Activated CD8-positive, alpha-beta T cell treated with anti-CD3 and anti-CD28 coated beads for 36 hours (primary cell): ENCODE measurements around the gene RABIF. TPM values are rescaled to one million over a fixed set of nuclear protein-coding genes. Genes with fewer than 3 reads are reported as not detected.
A peak's percentile ranks its signal among the peaks of the same experiment; 100 is the strongest.

Experiments used
- ATAC-seq: fragments of 200-7000 bp; cut with Tn5 transposase; one replicate; pipeline ENCODE4 v1.10.0; 2021; ENCODE audit warnings: mild to moderate bottlenecking, moderate library complexity
- CTCF ChIA-PET: fragments of 350-600 bp; sonication (Branson Sonifier 250); formaldehyde crosslinking; loops from one replicate; lab custom pipeline; 2021; ENCODE audit warnings: antibody characterized with exemption; lab: Charles Lee
- POLR2A ChIA-PET: fragments of 350-600 bp; sonication (Branson Sonifier 250); formaldehyde crosslinking; loops from one replicate; lab custom pipeline; 2021; ENCODE audit warnings: antibody characterized with exemption; lab: Charles Lee
- DNase-seq: peaks from one replicate; pipeline ENCODE4 v3.0.0-alpha.2; 2020
- H3K27ac Mint-ChIP-seq: one replicate; pipeline ENCODE4 v1.8.0; 2021; ENCODE audit warnings: mild to moderate bottlenecking, mixed read lengths
- H3K27me3 Mint-ChIP-seq: one replicate; pipeline ENCODE4 v1.8.0; 2021; ENCODE audit warnings: mixed read lengths
- H3K36me3 Mint-ChIP-seq: one replicate; pipeline ENCODE4 v1.8.0; 2021; ENCODE audit warnings: low read depth, mixed read lengths
- H3K4me1 Mint-ChIP-seq: one replicate; pipeline ENCODE4 v1.8.0; 2021; ENCODE audit warnings: low read depth, mixed read lengths
- H3K4me3 Mint-ChIP-seq: one replicate; pipeline ENCODE4 v1.8.0; 2021; ENCODE audit warnings: mild to moderate bottlenecking, moderate library complexity, mixed read lengths
- H3K9me3 Mint-ChIP-seq: one replicate; pipeline ENCODE4 v1.8.0; 2021; ENCODE audit warnings: mixed read lengths
- CTCF ChIP-seq: fragments of 200-600 bp; IDR thresholded peaks from one replicate; pipeline ENCODE4 v1.8.0; 2022; ENCODE audit warnings: antibody characterized with exemption, mild to moderate bottlenecking
- intact Hi-C: fragments of 100-400 bp; cut with micrococcal nuclease; formaldehyde crosslinking; loops from one replicate; pipeline ENCODE4 v1.10.0; 2022
- total RNA-seq, 2 experiments: library from RNA; stranded (reverse); gene quantifications; one replicate each; pipeline ENCODE4 v1.2.3, GENCODE V29; 2021

The RABIF gene
- total RNA-seq, 2 experiments from 2014 or later = 7.0 to 7.1 TPM

GRCh38 chr1:202857136-202857610 is 31.8 kb downstream of the RABIF start:
- Mint-ChIP-seq H3K4me3 (no peak overlapping the region), H3K27me3 (peaks cover 18% of the 10 kb centered on the region), H3K27ac (no peak overlapping the region), H3K9me3 (no peaks in the 10 kb centered on the region), H3K36me3 (no peaks in the 10 kb centered on the region), H3K4me1 (peaks cover 3% of the 10 kb centered on the region)
- TF ChIP-seq CTCF = no peak
- DNase-seq (no peak), ATAC-seq (no peak)
- intact Hi-C loops = no loop called here
- POLR2A ChIA-PET = no interaction called here
- CTCF ChIA-PET = interaction anchor here (0.6 kb wide), 1 partner anchor 54 kb away, joined by 3 read pairs; no protein-coding TSS in a partner anchor

- H3K4me3 Mint-ChIP-seq = no peak overlapping the region
- intact Hi-C loops = no loop called here
- no peak for TF ChIP-seq CTCF
- H3K4me1 Mint-ChIP-seq = no peaks in the 10 kb centered on the region
- no peaks in the 10 kb centered on the region for H3K9me3 Mint-ChIP-seq
- CTCF ChIA-PET = no interaction called here
- peaks cover 11% of the 10 kb centered on the region for H3K27me3 Mint-ChIP-seq
- ATAC-seq (no peak), DNase-seq (no peak)
- POLR2A ChIA-PET = no interaction called here
- H3K27ac Mint-ChIP-seq = no peak overlapping the region
- H3K36me3 Mint-ChIP-seq = no peaks in the 10 kb centered on the region
These were observed 32.9 kb downstream of the RABIF start for GRCh38 chr1:202856014-202856413.

- ATAC-seq = no peak
- no peaks in the 10 kb centered on the region for H3K36me3 Mint-ChIP-seq
- CTCF ChIA-PET = interaction anchor here (2.9 to 4.4 kb wide), 2 partner anchors 18 to 104 kb away, joined by 9 to 25 read pairs; no protein-coding TSS in a partner anchor
- intact Hi-C loops = loop anchor here (5.0 kb wide), 1 partner anchor 102 kb away; no protein-coding TSS in a partner anchor
- no peak for TF ChIP-seq CTCF
- H3K27ac Mint-ChIP-seq = no peak overlapping the region
- no peaks in the 10 kb centered on the region for H3K9me3 Mint-ChIP-seq
- DNase-seq = no peak
- H3K4me1 Mint-ChIP-seq = no peaks in the 10 kb centered on the region
- no peak overlapping the region for H3K4me3 Mint-ChIP-seq
- H3K27me3 Mint-ChIP-seq = peaks cover 7% of the 10 kb centered on the region
- POLR2A ChIA-PET = no interaction called here
These were observed 34.2 kb downstream of the RABIF start for GRCh38 chr1:202854787-202855186.

GRCh38 chr1:202852163-202852904 is 36.6 kb downstream of the RABIF start:
- H3K27ac Mint-ChIP-seq = no peak overlapping the region
- no peaks in the 10 kb centered on the region for H3K27me3 Mint-ChIP-seq
- ChIA-PET POLR2A (interaction anchor here (0.8 to 1.4 kb wide), 3 partner anchors 17 to 155 kb away, joined by 3 read pairs; partner anchors contain the start of gene TMEM183A), CTCF (interaction anchor here (0.6 to 4.4 kb wide), 13 partner anchors 10 to 133 kb away, joined by 3 to 25 read pairs (median 5); no protein-coding TSS in a partner anchor)
- DNase-seq (peak; percentile 74), ATAC-seq (peak; percentile 91)
- H3K9me3 Mint-ChIP-seq = no peaks in the 10 kb centered on the region
- no peak overlapping the region for H3K4me3 Mint-ChIP-seq
- intact Hi-C loops = loop anchor here (5.0 kb wide), 1 partner anchor 100 kb away; no protein-coding TSS in a partner anchor
- TF ChIP-seq CTCF = peak; percentile 71
- H3K36me3 Mint-ChIP-seq = no peaks in the 10 kb centered on the region
- H3K4me1 Mint-ChIP-seq = peaks cover 6% of the 10 kb centered on the region
